DND-41 (cell line): ENCODE measurements around the gene NAPEPLD.

Experiments used
- ATAC-seq: fragments of 200-7000 bp; cut with Tn5 transposase; 3 replicates; pipeline ENCODE4 v1.9.1; 2021; ENCODE audit warnings: low read depth; ENCODE audit not compliant: insufficient read depth
- DNase-seq: peaks from one replicate; pipeline ENCODE4 v3.0.0-alpha.2; 2020
- H2AFZ ChIP-seq: 2 replicates; pipeline ENCODE4 v1.6.0; 2012; ENCODE audit warnings: low read depth, low read length
- H3K27ac ChIP-seq: 2 replicates; pipeline ENCODE4 v1.5.1; 2012; ENCODE audit warnings: low read length, inconsistent platforms
- H3K27me3 ChIP-seq: fragments of 200-600 bp; sonication (generic); 2 replicates; pipeline ENCODE4 v1.6.0; 2012; ENCODE audit warnings: low read length, mild to moderate bottlenecking, inconsistent platforms; ENCODE audit not compliant: insufficient read depth, poor library complexity
- H3K36me3 ChIP-seq: 2 replicates; pipeline ENCODE4 v1.5.1; 2012; ENCODE audit warnings: low read length, inconsistent platforms; ENCODE audit not compliant: insufficient read depth
- H3K4me1 ChIP-seq: 2 replicates; pipeline ENCODE4 v1.5.1; 2012; ENCODE audit warnings: mild to moderate bottlenecking, low read length; ENCODE audit not compliant: insufficient read depth
- H3K4me2 ChIP-seq: 2 replicates; pipeline ENCODE4 v1.6.0; 2012; ENCODE audit warnings: mild to moderate bottlenecking, moderate library complexity, low read length, inconsistent platforms; ENCODE audit not compliant: insufficient read depth
- H3K4me3 ChIP-seq, 2 experiments: fragments of 200-600 bp in 1 of 2; shearing (Covaris generic) in 1 of 2; 2 replicates each; pipeline ENCODE4 v1.5.1; 2012 to 2016; ENCODE audit warnings: inconsistent platforms in 2 of 2, low read length in 2 of 2, mild to moderate bottlenecking in 2 of 2, low read depth in 1 of 2, moderate library complexity in 1 of 2
- H3K79me2 ChIP-seq: 2 replicates; pipeline ENCODE4 v1.6.0; 2012; ENCODE audit warnings: low read length, inconsistent platforms; ENCODE audit not compliant: insufficient read depth
- H3K9ac ChIP-seq: 2 replicates; pipeline ENCODE4 v1.6.0; 2012; ENCODE audit warnings: low read depth, mild to moderate bottlenecking, inconsistent platforms, low read length, moderate library complexity
- H3K9me3 ChIP-seq: 2 replicates; pipeline ENCODE4 v1.5.1; 2012; ENCODE audit warnings: low read length, moderate library complexity, mild to moderate bottlenecking, inconsistent platforms; ENCODE audit not compliant: insufficient read depth, severe bottlenecking
- H4K20me1 ChIP-seq: 2 replicates; pipeline ENCODE4 v1.6.0; 2012; ENCODE audit warnings: low read length; ENCODE audit not compliant: insufficient read depth
- EZH2 ChIP-seq: IDR thresholded peaks from 3 replicates; pipeline ENCODE4 v1.6.1; 2012; ENCODE audit warnings: borderline replicate concordance, low read depth, mild to moderate bottlenecking, moderate library complexity, low read length, inconsistent platforms; ENCODE audit not compliant: severe bottlenecking
- TF ChIP-seq, protein P1 (sequence below): IDR thresholded peaks from 2 replicates; pipeline ENCODE4 v1.5.1; 2012; ENCODE audit warnings: borderline replicate concordance, low read length, moderate library complexity, mild to moderate bottlenecking; ENCODE audit not compliant: poor library complexity, severe bottlenecking; ENCODE audit errors: extremely low read depth

Gene NAPEPLD

GRCh38 chr7:103106005-103106702, 42.7 kb downstream of the NAPEPLD start:
- no peaks in the 10 kb centered on the region for H3K4me1 ChIP-seq
- no peaks in the 10 kb centered on the region for H3K9me3 ChIP-seq
- H3K36me3 ChIP-seq: peaks cover 40% of the 10 kb centered on the region
- no peaks in the 10 kb centered on the region for H4K20me1 ChIP-seq
- H3K27ac ChIP-seq: no peak overlapping the region
- H3K27me3 ChIP-seq: no peaks in the 10 kb centered on the region
- H3K9ac ChIP-seq: no peak overlapping the region
- TF ChIP-seq, protein P1, sequence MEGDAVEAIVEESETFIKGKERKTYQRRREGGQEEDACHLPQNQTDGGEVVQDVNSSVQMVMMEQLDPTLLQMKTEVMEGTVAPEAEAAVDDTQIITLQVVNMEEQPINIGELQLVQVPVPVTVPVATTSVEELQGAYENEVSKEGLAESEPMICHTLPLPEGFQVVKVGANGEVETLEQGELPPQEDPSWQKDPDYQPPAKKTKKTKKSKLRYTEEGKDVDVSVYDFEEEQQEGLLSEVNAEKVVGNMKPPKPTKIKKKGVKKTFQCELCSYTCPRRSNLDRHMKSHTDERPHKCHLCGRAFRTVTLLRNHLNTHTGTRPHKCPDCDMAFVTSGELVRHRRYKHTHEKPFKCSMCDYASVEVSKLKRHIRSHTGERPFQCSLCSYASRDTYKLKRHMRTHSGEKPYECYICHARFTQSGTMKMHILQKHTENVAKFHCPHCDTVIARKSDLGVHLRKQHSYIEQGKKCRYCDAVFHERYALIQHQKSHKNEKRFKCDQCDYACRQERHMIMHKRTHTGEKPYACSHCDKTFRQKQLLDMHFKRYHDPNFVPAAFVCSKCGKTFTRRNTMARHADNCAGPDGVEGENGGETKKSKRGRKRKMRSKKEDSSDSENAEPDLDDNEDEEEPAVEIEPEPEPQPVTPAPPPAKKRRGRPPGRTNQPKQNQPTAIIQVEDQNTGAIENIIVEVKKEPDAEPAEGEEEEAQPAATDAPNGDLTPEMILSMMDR: no peak
- ATAC-seq (no peak), DNase-seq (no peak)
- H3K79me2 ChIP-seq: no peaks in the 10 kb centered on the region
- no peak overlapping the region for H3K4me3 ChIP-seq
- no peak overlapping the region for H3K4me2 ChIP-seq
- no peak overlapping the region for H2AFZ ChIP-seq

GRCh38 chr7:103101543-103101942, 47.4 kb downstream of the NAPEPLD start:
- ATAC-seq (no peak), DNase-seq (no peak)
- no peak overlapping the region for H3K27ac ChIP-seq
- H3K4me2 ChIP-seq: no peak overlapping the region
- H2AFZ ChIP-seq: no peak overlapping the region
- H3K4me1 ChIP-seq: no peaks in the 10 kb centered on the region
- TF ChIP-seq, protein P1: no peak
- TF ChIP-seq EZH2: no peak
- peaks cover 54% of the 10 kb centered on the region for H3K36me3 ChIP-seq
- H3K79me2 ChIP-seq: no peaks in the 10 kb centered on the region
- H3K27me3 ChIP-seq: no peaks in the 10 kb centered on the region
- no peaks in the 10 kb centered on the region for H4K20me1 ChIP-seq
- H3K4me3 ChIP-seq: no peak overlapping the region
- no peak overlapping the region for H3K9ac ChIP-seq
- no peaks in the 10 kb centered on the region for H3K9me3 ChIP-seq

- Histone ChIP-seq H2AFZ (no peak overlapping the region), H3K27ac (no peak overlapping the region), H3K79me2 (no peaks in the 10 kb centered on the region), H3K4me2 (no peak overlapping the region), H3K4me1 (no peaks in the 10 kb centered on the region), H3K27me3 (no peaks in the 10 kb centered on the region), H4K20me1 (no peaks in the 10 kb centered on the region), H3K4me3 (no peak overlapping the region), H3K36me3 (peaks cover 49% of the 10 kb centered on the region), H3K9me3 (no peaks in the 10 kb centered on the region), H3K9ac (no peak overlapping the region)
- no peak for TF ChIP-seq EZH2
- TF ChIP-seq, protein P1: no peak
- no peak for DNase-seq
- no peak for ATAC-seq
Observed at GRCh38 chr7:103100348-103100747, 48.6 kb downstream of the NAPEPLD start.
